Gastrocnemius medialis (tissue), 4 donors: Measurements from ENCODE around the gene HEY2.

Source experiments
- POLR2A ChIP-seq, 2 donors: fragments of 450-650 bp; IDR thresholded peaks; one replicate each; pipeline ENCODE4 v1.6.1; 2017; ENCODE audit warnings: antibody characterized with exemption in 2 of 2, mild to moderate bottlenecking in 2 of 2, moderate library complexity in 2 of 2
- TF ChIP-seq, protein P1 (sequence below), 5 experiments: fragments of 450-650 bp in 3 of 5; fragments of 200-600 bp in 2 of 5; sonication (generic) in 2 of 5; IDR thresholded peaks in 4 of 5; conservative IDR thresholded peaks in 1 of 5; 1 replicate in 4 of 5; 2 replicates in 1 of 5; pipeline ENCODE4 v1.5.1; 2016 to 2019; ENCODE audit warnings: antibody characterized with exemption in 5 of 5, mild to moderate bottlenecking in 3 of 5, moderate library complexity in 3 of 5

- TF ChIP-seq, protein P1, sequence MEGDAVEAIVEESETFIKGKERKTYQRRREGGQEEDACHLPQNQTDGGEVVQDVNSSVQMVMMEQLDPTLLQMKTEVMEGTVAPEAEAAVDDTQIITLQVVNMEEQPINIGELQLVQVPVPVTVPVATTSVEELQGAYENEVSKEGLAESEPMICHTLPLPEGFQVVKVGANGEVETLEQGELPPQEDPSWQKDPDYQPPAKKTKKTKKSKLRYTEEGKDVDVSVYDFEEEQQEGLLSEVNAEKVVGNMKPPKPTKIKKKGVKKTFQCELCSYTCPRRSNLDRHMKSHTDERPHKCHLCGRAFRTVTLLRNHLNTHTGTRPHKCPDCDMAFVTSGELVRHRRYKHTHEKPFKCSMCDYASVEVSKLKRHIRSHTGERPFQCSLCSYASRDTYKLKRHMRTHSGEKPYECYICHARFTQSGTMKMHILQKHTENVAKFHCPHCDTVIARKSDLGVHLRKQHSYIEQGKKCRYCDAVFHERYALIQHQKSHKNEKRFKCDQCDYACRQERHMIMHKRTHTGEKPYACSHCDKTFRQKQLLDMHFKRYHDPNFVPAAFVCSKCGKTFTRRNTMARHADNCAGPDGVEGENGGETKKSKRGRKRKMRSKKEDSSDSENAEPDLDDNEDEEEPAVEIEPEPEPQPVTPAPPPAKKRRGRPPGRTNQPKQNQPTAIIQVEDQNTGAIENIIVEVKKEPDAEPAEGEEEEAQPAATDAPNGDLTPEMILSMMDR (IDR thresholded peaks at IDR 0.05 in 4 of 5, conservative IDR thresholded peaks at IDR 0.05 in 1 of 5): no peak
- TF ChIP-seq POLR2A (IDR thresholded peaks at IDR 0.05): no peak
Observed at GRCh38 chr6:125750692-125751333, 1.4 kb downstream of the HEY2 start.
